GM19455 (cell line): ENCODE data around the gene CORO2B.
"Not testable (repeated sequence)": the region's sequence is repeated elsewhere in the genome, so short reads cannot be mapped to it uniquely, and the experiment has no call there.

Experiments used
- ATAC-seq: cut with Tn5 transposase; IDR thresholded peaks from one replicate; pipeline ENCODE4 v1.9.1; 2021; ENCODE audit not compliant: unreplicated experiment

Gene CORO2B

DNA sequence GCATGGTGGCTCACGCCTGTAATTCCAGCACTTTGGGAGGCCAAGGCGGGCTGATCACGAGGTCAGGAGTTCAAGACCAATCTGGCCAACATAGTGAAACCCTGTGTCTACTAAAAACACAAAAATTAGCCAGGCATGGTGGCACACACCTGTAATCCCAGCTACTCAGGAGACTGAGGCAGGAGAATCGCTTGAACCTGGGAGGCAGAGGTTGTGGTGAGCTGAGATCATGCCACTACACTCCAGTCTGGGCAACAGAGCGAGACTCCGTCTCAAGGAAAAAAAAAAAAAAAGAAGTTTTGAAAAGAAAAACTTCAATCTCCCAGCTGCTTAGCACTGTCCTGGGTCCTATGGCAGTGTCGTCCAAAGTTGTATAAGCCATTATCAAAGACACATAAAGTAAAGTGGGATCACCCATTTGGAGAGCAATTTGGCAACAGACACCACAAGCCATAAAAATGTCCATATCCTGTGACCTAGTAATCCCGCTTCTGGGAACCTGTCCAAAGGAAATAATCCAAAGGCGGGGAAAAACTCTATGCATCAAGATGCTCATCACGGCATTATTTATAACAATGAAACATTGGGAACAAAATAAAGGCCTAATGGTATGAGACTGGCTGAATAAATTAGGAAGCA lies 26.2 kb downstream of the CORO2B start:
- ATAC-seq, result not testable (repeated sequence)

DNA sequence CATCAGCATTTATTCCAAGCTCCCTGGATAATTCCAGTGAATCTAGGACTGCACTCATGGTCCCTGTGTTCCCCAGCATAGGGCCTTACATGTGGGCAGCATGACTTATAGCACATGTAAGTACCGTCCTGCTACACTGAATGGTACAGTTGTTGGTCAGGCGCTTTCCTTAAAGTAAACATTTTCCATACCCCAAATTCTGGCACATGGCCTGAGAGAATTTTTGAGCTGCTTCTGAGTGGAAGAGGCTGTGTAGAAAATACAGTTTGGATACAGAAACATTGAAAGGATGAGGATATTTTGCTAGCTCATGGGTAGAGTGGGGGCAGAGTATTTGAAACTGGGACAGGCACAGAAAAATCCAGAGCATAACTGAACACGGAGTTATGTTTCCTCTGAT lies 27.6 kb downstream of the CORO2B start:
- no peak for ATAC-seq

DNA sequence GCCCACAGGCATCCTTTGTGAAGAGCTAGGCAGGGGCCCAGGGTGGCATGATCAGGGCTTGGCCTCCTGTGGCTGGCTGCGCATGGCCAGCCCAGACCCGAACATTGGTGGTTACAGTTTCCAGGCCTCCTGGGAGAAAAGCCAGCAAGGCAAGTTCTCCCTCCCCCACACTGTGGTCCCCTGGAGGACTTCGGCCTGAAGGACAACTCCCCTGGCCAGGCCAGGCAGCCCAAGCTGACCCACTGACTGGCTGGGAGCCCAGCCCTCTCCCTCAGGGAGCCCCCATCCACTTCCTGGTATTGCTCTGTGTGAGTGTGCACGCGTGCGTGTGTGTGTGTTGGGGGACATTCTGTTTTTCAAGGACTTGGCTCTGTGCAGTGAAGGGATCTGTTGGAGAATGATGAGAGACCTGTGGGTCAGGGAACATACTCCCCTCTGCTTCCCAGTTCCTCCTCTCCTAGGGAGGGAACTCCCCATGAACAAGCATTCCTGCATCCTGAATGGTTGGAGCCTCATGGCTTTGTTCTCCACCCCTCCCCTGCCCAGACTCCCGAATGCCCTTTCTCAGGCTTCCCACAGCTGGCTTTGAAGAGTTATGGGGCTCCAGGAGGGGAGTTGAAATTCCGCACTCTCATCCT lies 29.5 kb downstream of the CORO2B start:
- ATAC-seq, result no peak

DNA sequence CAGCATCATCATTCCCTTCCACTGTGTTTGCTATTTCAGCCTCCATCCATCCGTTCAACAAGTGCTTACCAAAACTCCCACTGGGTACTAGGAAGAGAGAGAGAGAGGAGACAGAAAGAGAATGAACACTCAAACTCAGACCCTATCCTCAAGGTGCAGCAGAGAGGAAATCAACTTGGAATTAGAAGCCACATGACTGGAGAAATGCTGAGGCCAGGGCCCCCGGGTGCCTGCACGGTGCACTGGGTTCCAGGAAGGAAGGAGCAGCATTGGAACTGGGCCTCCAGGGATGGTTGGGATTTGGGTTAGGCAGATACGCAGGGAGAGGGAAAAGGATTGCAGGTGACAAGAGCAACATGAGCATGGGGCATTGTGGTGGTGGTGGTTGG lies 30.0 kb downstream of the CORO2B start:
- ATAC-seq, result no peak

DNA sequence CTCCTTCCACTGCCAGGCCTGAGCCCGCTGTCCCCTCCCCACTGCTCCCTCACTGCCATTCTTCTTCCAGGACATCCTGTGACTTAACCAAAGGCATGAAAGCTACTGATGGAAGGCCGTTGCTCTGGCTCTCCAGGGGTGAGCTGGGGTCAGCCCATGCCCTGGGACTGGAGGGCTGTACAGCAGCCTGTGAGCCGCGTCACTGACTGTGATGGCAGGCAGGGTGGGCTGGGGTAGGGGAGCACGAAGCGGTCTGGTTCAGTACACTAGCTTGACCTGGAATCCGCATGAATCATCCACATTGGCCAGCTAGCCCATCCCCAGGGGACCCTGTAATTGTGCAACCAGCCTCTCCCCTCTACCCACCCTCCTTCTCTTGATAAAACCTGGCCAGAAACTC lies 30.8 kb downstream of the CORO2B start:
- no peak for ATAC-seq

DNA sequence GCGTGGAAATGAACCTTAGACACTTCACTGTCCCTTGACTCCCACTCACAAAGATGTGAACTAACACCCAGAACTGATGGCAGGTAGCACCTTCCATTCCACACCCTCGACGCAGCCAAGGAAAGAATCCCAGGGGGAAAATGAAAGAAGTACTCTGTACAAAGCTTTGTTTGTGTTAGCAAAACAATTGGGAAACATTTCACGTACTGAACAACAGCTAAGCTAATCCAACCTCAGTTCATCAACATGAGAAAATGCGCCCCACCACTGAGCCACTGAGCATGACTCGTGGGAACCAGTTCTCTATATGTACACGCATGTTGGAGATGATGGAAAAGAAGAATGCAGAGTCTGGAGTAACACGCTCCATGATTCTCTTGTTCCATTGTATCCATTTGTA lies 32.0 kb downstream of the CORO2B start:
- no peak for ATAC-seq

DNA sequence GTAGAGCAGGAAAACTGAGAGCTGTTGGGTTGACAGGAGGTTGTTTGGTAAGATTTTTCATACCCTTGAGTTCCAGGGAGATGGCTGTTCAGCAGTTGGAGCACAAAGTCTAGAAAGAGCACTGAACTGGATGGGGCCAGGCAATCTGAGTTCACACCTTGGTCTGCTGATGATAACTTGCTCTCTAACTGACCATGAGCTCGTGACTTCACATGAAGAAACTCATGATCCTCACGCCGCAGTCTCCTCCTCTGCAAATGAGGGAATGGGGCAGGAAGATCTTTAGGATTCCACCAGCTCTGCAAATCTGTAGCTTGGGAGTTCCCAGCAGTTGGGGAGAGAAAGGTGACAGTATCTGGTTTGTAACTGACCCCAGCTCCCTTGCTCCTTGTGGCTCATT lies 33.7 kb downstream of the CORO2B start:
- no peak for ATAC-seq

DNA sequence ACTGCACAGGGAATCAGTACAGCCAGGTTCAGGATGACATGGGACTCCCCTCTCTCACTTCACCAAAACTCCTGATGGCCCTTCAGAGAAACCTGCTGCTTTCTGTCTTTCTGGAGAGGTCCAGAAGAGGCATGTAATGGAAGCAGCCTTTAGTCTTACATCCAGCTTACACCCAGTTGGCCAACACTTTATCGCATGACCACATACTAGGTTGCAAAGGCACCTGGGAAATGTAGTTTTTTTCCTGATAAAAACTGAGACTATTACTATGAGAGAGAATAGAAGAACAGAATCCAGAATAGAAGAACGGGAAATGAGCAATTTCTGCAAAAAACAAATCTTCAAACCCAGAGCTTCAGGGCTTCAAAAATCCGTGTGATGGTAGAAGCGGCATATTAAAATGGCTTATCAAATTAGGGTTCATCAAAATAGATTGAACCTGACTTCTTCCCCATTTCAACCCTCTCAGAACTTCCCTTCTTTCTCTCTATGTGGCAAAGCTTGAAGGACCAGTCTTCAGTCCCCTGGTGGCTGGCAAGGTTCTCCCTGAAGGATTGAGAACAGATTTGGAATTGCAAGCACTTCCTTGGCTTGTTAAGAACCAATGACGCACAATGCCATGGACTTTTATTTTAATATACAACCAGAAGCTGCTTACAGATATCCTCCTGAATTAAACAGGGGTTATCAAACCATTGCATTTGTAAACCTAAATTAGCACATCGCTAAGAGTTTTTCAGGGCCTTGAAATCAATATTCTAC lies 34.4 kb downstream of the CORO2B start:
- ATAC-seq, result no peak

DNA sequence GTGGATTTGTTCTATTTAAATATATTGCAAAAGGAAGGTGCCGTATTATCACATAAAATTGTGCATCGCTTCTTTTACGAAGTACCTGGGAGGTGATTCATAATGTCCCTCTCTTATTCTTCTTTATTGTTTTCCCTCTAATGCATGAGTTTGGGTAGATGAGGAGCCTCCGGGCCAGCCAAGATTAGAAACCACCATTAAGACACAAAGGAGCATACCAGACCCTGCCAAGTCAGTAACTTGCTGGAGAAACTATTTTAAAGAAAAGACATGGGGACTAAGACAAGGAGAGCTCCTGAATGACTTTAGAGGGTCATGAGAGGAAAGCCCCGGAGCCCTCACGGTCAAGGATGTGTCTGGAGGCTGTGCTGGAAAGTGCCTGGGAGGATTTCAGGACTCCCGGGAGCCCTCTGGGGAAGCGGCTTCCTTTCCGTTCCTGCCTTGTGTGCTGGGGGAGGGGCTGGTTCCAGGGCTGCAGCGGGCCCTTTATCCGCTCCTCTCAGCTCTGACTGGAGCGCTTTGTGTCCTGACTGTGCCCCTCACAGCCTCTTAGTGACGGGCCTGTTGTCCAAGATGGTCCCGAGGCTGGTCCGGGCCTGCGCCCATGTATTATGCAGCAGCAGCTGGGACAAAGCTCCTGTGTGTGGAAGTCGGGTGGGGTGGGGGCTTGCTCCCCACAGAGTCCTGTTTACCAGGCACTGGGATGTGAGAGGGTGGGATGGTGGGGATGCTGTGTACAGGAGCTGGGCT lies 35.7 kb downstream of the CORO2B start:
- ATAC-seq, result no peak

DNA sequence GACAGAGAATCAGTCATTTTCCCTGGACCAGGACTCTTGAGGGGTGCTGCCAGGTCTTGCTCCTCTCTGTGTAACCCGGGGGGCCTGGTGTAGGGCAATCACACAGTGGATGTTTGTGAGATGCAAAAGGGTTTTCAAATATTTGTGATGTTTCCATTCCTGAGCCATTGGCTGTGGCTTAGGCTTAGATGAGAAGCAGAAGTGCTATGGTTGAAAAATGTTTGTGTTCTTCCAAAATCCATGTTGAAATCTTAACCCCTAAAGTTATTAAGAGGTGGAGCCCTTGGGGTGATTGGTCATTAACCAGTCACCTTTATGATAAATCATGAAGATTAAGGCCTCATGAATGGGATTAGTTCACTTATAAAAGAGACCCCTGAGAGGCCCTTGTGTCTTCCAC lies 36.5 kb downstream of the CORO2B start:
- ATAC-seq, result no peak

DNA sequence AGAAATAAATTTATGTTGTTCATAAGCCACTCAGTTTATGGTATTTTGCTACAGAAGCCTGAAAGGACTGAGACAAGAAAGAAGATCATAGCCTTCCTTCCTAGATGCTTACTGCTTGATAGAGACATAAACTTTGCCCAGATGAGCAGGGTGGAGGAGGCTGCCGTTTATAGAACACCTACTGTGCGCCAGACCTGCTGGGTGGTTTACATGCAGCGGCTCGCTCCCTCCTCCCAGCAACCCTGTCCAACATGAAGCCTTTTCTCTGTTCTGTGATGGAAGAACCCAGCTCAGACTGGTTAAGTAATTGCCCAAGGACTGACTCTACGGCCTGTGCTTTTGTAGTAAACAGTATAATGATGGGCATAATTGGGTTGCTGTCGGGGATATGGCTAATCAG lies 37.0 kb downstream of the CORO2B start:
- no peak for ATAC-seq

DNA sequence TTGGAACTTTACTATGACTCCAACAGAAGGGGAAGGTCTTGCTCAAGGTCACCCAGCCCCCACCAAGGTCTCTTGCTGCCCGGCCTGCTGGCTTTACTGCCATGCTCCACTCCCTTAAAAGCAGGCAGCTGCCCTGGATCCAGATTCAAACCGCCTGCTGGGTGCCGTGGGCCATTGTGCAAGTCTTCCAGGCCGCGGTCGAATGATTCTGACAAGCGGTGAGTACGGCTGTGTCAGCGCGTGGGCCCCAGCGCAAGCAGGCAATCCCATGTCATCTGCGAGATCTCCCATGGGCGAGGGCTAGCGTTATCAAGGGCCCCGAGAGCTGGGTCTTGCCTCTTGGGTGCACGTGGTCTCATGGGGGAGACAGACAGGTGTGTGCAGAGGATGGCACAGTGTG lies 37.6 kb downstream of the CORO2B start:
- no peak for ATAC-seq

DNA sequence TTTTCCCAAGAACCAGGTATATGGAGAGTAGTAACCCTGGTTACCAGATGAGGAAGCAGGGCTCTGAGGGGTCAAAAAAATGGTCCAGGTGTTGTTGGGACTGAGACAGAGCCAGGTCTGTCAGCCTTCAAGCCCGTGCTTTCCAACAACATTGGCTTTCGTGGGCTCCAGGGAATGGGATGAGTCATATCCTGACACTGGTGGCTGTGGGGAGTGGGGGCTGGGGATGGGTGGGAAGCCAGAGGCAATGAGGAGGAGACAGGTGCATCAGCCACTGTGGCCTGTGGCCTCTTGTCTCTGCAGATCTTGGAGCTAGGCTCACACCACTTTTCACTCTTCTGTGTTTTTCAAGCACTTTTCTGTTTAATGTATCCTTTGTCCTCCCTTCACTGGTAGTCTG lies 38.2 kb downstream of the CORO2B start:
- no peak for ATAC-seq

DNA sequence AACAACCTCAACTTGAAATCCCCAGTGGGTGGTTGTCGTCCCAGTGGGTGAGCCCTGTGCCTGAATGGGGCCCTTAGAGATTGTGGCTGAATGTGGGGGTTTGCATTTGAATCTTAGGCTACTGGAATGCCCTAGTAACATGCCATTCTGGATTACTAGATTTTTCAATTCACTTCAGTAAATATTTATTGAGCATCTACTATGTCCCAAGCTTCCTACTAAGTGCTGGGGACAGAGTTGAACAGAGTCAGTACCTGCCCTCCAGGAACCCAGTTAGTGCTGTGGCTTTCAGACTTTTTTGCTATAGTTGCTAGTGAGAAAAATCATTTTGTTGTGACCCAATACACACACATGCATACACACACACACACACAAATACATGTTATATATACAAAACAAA lies 39.0 kb downstream of the CORO2B start:
- ATAC-seq, result no peak

DNA sequence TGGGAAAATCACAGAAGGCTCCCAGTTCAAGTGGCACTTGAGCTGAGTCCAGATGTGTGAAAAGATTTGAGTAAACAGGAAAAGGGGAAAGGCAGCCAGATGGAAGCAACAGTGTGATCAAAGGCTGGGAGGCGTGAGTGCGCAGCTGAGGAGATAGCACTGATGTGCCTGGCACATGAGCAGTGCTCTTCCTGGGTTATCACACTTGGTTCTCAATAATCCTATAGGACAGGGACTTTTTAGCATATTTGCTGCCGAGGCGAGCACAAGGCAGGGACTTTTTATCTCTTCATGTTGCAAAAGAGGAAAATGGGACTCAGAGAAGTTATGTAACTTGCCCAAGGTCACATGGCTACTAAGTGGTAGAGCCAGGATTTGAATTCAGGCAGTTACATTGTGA lies 39.6 kb downstream of the CORO2B start:
- ATAC-seq, result no peak

DNA sequence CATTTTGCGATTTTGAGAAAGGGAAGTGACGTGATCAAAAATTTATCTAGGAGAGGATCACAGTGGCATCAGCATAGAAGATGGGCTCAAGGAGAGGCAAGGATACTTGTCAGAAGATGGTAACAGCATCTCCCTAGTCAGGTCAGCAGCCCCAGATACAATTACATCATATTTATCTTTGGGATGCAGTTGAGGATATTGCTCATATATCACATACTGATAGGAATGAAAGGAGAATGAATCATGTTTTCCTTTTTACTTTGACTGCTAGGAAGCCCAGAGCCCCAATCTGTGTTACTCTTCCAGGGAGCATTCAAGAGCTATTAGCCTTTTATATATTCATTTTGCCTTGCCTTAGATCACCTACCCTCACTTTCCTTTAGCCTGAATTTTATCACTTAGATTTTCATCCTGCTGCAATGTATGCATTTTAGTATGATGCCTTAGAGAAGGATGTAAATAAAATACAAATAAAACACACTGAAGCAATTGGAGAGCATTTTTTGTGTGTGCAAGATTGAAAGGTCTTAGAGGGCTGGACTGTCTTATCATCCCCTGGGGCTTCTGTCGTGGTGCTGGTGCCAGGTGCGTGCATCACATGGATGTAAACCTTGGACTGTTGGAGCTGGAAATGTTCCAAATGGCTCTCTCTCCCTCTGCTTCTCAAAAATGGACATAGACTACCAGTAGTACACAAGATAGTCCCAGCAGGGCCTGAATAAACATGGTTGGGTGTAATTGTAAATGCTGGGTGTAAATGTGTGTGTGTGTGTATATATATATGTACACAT lies 40.3 kb downstream of the CORO2B start:
- ATAC-seq, result no peak

DNA sequence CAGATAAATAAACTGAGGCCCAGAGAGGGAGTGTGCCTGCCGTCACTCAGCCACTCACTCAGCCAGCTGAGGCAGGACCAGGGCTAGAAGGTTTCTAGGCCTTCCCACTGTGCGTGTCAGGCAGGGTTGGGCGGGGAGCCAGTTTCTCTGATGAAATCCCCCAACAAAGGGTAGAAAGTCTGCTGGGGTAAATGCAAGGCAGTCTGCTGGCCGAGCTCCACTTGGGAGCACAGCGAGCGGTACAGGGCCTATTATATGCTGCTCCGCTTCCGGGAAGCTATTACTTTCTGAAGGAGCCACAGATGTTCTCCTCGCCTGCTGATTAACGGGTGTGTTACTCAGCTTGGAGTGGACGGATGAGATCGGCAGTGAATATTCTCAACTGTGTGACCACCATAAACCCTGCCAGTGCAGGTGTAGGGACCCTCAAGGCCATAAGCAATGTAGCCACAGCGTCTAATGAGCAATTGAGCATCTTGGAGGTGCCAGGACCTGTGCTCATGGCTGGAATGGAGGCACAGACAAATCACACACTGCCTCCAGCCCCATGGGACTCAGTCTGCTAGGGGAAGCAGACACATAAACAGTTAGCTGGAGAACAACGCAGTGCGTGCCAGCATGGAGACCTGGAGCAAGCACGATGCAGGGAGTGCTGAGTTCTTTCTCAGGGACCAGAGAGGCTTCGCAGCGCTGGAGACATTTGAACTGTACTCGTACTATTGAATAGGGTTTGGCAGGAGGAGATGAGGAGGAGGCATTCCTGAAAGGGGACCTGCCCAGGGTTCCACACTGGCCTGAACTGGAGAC lies 42.1 kb downstream of the CORO2B start:
- ATAC-seq, result no peak

DNA sequence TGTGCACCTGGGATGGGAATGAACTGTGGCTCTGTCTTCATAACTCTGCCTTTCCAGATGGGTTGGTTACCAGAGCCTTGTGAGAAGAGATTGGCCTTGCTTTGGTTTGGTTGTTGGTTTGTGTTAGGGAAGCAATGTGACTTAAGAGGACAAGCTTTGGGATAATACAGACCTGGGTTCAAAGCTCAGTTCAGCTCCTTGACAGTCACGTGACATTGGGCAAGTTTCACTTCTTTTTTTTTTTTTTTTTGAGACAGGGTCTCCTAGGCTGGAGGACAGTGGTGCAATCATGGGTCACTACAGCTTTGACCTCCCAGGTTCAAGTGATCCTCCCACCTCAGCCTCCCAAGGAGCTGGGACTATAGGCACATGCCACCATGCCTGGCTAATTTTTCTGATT lies 42.7 kb downstream of the CORO2B start:
- ATAC-seq, result no peak

DNA sequence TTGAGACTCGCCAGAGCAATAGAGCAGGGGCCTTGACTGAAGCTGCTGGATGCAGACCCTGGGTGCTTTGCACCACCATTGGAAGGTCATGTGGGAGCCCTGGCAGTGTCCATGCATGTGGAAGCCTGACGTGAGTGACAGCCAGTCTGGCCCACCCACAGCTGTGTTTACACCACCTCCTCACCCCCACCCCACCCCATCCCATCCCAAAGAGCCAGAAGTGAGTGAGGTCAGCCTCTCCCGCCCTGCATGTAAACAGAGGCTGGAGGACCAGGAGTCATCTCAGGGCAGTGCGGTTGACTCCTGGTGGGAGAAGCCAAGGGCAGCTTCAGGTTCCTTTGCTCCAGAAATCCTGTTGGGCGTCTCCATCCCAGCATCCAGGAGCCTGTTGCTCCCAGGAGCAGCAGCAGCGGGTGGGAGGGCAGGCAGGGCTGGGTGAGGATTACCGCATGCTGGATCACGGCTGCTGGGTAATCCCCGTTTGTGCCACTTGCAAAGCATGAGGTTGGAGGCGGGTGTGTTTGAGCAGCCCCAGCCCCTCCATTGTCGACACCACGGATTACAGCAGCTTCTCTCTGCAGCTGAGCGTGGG lies 44.6 kb downstream of the CORO2B start:
- ATAC-seq, result no peak

DNA sequence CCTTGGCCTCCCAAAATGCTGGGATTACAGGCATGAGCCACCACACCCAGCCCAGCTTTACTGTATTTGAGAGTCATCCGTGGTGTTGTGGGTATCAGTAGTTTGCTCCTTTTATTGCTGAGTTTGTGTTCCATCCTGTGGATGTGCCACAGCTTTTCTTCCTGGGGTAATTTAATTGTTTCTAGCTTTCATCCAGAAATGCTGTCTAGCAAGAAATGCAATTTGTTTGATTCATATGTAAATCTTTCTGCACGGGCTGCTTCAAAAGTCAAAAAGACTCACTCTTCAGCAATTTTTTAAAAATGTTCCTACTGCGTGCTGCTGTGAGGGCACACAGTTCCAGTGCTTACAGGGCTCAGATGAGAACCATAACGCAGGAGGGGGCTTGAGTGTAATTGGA lies 47.1 kb downstream of the CORO2B start:
- ATAC-seq, result no peak
